NT2/D1 (cell line): ENCODE results near the gene RNF181.

Experiments used
- YY1 ChIP-seq: IDR thresholded peaks from 2 replicates; pipeline ENCODE4 v1.6.1; 2011; ENCODE audit not compliant: insufficient read length, insufficient read depth
- ZNF274 ChIP-seq: IDR thresholded peaks from 2 replicates; pipeline ENCODE4 v1.6.1; 2011; ENCODE audit warnings: mild to moderate bottlenecking, low read depth, low read length

GRCh38 chr2:85553184-85553583 is 42.4 kb upstream of the RNF181 start:
- no peak for TF ChIP-seq YY1
- TF ChIP-seq ZNF274 = no peak
